GM21381 (cell line): ENCODE data around the gene LACTBL1.
"Not testable (repeated sequence)": the region's sequence is repeated elsewhere in the genome, so short reads cannot be mapped to it uniquely, and the experiment has no call there.

Experiments
- ATAC-seq: cut with Tn5 transposase; IDR thresholded peaks from one replicate; pipeline ENCODE4 v1.9.1; 2021; ENCODE audit warnings: mild to moderate bottlenecking, moderate library complexity; ENCODE audit not compliant: unreplicated experiment

Gene LACTBL1

DNA sequence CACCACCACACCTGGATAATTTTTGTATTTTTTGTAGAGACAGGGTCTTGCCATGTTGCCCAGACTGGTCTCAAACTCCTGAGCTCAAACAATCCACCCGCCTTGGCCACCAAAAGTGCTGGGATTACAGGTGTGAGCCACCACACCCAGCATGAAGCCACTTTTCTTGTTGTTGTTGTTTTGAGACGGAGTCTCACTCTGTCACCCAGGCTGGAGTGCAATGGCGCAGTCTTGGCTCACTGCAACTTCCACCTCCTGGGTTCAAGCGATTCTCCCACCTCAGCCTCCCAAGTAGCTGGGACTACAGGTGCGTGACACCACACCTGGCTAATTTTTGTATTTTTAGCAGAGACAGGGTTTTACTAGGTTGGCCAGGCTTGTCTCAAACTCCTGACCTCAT is 27.5 kb downstream of the LACTBL1 start:
- not testable (repeated sequence) for ATAC-seq

DNA sequence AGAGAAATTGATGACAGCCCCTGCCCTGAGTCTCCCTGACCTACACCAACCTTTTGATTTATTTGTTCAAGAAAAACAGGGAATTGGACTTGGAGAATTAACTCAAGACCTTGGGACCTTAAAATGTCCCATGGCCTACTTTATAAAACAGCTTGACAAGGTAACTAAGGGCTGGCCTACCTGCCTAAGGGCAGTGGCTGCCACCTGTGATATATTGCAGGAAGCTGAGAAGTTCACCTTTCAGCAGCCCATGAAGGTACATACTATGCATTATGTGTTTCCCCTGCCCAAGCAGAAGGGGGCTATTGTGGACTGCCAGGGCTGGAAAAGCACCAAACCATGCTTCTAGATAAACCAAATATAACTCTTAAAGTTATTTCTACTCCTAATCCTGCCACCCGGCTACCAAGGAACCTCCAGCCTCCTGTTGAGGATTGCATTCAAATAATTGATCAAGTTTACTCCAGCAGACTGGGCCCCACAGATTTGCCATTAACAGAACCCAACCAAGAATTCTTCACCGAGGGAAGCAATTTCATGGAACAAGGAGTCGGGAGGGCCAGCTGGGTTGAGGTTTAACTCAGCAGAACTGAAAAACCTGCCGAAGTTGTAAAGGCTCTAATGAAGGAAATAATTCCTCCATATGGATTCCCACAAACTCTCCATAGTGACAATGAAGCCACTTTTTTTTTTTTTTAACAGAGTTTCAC is 28.2 kb downstream of the LACTBL1 start:
- no peak for ATAC-seq

DNA sequence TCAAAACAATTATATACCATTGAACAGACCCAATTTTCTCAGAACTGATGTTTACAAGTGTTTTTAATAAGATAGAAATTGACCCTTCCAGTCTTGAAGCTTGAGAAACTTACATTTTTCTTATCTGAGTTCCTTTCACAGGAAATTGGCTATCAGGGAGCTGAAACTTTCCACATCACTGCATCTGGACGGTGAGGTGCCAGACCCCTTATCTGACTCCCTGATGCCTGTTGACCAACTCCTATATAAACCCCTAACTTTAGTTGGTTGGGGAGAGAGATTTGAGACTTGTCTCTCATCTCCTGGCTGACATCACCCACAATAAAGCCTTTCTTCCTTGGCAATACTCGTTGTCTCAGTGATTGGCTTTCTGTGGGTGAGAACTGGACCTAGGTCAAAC is 31.4 kb downstream of the LACTBL1 start:
- ATAC-seq: no peak

- ATAC-seq: no peak
These were observed 36.0 kb downstream of the LACTBL1 start for GRCh38 chr1:22936681-22937080.

GRCh38 chr1:22935433-22935832 is 37.2 kb downstream of the LACTBL1 start:
- no peak for ATAC-seq

- no peak for ATAC-seq
These were observed 39.7 kb downstream of the LACTBL1 start for GRCh38 chr1:22932803-22933470.

GRCh38 chr1:22930240-22930912 is 42.3 kb downstream of the LACTBL1 start:
- ATAC-seq: no peak

- no peak for ATAC-seq
These were observed 47.6 kb downstream of the LACTBL1 start for GRCh38 chr1:22925111-22925510.

DNA sequence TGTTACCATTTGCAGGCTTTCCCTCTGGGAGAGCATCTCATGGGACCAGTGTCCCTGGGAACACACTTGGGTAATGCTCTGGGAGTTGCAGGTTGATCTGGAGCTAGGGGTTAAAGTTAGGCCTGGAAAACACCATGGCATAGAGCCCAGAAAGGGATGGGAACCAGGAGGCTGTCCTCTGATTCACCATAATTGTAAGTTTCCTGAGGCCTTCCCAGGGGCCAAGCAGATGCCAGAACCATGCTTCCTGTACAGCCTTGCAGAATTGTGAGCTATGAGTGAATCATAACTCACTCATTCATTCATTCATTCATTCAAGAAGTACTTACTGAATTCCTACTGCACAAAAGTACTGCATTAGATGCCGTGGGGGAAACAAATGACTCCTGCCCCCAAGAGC is 50.0 kb downstream of the LACTBL1 start:
- ATAC-seq: no peak

DNA sequence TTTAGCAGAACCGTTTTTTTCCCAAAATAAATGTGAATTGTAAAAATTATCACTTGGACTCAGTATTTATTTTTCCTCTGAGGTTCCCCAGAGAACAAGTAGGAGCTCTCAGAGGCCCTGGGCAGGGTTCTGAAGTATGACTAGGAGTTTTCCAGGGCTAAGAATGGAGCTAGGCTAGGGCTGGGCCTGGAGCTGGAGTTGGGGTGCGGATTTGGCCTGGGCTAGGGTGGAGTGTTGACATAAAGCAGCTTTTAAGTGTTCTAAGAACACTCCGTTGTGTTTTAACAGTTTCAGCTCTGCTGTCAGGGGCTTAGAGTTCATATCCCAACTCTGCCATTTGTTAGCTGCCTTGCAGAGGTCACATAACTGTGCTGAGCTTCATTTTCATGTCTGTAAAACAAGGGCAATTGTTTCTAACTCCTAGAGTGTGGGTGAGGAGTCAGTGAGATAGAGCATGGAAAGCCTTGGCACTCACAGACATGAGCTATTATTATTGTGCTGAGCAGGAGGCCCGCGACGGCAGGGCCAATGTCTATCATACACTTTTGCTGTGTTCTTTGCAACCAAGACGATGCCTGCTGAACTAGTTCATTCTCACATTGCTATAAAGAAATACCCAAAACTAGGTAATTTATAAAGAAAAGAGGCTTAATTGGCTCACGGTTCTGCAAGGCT is 51.1 kb downstream of the LACTBL1 start:
- ATAC-seq: no peak

DNA sequence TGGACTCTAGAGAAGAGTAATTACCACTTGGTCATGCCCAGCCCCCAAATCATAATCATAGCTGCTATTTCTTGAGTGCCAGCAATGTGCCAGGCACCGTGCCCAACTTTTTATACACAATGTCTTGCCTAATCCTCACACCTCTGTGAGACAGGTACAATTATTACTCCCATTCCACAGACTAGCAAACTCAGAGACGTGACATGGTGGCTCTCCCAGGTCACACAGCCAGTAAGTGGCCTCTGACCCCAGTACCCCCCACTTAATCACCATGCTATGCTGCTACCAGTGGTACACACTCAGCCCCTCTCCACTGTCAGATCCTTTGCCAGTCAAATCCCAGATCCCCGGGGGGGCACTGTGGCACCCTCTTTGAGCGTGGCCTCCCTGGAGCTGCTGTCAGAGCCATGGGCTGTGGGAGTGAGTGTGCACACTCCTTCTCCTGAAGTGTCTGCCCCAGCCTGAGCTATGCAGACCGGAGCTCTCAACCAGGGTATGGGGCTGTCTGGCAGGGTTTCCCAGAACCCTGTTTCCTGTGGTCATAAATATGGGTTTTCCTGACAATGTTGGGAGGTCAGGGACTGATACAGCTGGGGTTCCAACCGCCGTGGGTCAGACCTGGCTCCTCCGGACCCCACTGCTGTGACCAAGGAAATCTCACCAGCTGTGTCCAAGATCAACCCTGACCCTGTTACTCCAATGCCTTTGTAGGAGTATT is 51.8 kb downstream of the LACTBL1 start:
- no peak for ATAC-seq

- ATAC-seq: no peak
These were observed 52.5 kb downstream of the LACTBL1 start for GRCh38 chr1:22920026-22920733.

DNA sequence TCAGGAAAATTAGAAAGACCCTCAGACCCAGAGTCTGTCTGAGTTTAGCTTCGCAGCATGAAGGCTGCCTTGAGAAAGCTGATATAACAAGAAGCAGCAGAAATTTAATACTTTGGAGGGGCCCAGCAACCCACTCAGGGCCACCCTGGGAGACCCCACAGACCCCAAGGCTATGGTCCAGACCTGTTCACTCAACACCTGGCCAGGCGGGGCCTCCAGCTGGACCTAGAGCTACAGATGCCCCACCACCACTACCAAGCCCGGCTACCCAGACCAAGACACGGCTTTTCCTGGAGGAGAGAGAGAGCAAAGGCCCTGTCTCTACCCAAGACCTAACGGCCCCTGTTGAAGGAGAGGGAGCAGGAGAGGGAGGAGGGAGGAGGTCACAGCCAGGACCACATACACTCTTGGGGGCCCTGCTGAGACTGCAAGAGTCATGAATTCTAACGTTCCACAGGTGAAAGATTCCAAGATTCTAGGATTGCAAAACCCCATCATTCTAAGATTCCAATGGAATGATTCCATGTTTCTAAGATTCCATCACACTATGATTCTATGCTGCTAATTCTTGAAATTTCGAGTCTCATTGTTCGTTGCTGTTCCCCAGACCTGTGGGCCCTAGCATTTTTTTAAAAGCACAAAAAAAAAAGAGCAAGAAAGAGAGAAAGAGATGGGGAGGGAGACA is 53.2 kb downstream of the LACTBL1 start:
- ATAC-seq: no peak

GRCh38 chr1:22918644-22919043 is 54.0 kb downstream of the LACTBL1 start:
- no peak for ATAC-seq

- no peak for ATAC-seq
These were observed 54.7 kb downstream of the LACTBL1 start for GRCh38 chr1:22917989-22918388.

DNA sequence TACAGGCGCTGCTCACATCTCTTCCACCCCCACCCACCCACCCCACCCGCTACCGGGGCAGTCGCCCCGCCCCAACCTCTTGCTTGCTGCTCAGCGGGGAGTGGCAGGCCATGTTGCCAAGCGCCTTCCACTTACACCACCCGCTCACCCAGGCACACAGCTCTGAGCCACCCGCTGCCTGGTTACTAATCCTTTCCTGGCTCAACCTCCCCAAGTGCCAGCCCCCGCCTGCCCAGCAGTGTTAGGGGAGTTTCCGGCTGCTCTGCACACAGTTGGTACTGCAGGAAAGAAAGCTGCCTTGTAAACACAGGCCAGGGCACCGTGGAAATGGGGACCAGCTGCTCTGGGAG is 56.2 kb downstream of the LACTBL1 start:
- no peak for ATAC-seq

- ATAC-seq: no peak
These were observed 56.7 kb downstream of the LACTBL1 start for GRCh38 chr1:22915816-22916470.

DNA sequence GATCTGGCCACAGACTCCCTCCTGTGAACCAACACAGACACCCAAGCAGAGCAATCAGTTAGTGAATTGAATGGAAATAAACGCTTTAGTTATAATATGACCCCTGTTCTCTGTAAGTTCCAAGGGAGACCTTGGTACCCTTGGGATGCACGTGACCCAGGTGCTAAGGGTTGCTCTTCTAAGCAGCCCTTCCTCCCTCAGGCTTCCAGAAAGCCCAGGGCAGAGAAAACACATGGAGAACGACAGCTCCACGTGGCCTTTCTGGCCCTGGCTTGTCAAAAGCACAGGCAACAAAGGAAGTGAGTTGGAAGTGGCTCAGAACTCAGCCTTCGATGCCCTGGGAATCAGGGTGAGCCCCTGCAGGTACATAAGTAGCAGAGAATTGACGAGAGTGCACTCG is 57.4 kb downstream of the LACTBL1 start:
- no peak for ATAC-seq

DNA sequence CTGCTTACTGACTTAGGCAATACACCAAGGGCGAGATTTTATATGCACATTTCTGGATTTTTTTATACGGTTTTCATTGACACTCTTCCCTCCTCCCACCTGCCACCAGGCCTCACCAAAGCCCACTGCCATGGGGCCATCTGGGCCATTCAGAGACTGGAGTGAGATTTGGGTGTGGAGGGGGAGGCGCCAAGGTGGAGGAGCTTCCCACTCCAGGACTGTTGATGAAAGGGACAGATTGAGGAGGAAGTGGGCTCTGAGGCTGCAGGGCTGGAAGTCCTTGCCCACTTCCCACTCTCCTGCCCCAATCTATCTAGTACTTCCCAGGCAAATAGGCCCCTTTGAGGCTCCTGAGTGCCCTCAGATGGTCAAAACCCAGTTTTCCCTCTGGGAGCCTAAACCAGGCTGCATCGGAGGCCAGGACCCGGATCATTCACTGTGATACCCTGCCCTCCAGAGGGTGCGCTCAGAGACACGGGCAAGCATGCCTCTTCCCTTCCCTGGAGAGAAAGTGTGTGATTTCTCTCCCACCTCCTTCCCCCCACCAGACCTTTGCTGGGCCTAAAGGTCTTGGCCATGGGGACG is 57.9 kb downstream of the LACTBL1 start:
- no peak for ATAC-seq
